Putamen (tissue), 1 donor: ENCODE results near the gene PRAMEF4.
"Not testable (repeated sequence)": the region's sequence is repeated elsewhere in the genome, so short reads cannot be mapped to it uniquely, and the experiment has no call there.

Experiments used
- DNase-seq: peaks from one replicate; pipeline ENCODE4 v3.0.0-alpha.2; 2016; ENCODE audit warnings: low spot score

Gene PRAMEF4

DNA sequence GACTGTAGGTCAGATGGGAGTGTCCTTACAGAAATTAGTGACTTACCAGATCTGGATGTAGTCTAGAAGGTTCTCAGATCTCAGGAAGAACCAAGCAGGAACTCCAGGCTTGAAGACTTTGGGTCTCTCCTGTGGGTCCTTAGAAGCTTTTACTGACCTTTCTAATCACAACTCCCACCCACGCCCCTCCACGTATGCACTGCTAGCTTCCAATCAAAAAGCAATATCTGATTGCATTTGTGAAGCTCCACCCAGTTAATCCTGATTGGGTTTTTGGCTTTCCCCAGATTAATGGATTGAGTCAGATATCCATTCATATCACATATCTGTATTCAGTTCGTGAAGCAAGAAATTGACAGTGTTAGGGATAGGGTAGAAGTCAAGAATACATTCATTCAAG, at the start of gene PRAMEF4:
PRAMEF4 (minus strand) TSS at position 101 of the 400 bp plus-strand sequence. CDS start 2,807 bp downstream, outside the sequence.
- not testable (repeated sequence) for DNase-seq

DNA sequence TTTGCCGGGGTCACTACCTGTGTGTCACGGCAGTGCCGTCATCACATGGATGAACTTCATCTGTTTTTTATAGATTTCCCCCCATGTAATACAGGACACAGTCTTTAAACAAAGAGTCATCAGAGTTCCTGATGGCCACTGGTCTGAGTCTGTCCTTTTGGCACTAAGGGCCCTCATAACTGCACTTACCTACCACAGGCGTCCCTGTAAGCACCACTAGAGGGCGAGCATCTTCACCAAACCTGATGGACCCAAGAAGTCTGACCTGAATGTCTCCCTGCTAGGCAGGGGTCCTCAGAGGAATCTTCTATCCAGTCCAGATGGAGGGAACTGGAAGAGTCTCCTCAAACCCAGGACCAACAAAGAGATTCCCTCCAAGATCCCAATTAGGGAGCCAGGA, 38.4 kb upstream of the PRAMEF4 start:
- DNase-seq, result not testable (repeated sequence)

DNA sequence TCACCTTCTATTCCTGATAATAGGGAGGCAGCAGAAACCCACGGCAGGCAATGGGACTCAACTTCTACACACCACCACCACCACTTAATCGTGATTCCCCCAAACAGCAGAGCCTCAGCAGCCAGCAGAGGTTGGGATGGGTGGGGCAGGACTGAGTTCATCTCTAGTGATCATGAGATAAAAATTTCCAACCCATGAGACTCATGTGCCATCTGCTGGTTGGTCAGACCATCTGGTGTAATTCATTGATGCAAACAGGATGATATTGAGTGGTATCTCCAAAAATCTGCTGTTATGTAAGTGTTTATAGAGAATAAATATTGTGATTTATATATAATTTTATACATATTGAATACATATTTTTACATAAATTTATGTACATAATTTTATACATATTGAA, 35.7 kb upstream of the PRAMEF4 start:
- DNase-seq, result not testable (repeated sequence)

- not testable (repeated sequence) for DNase-seq
Measured at GRCh38 chr1:12916310-12916709, 30.3 kb upstream of the PRAMEF4 start, which contains the start of gene PRAMEF7. Gene PRAMEF7, plus strand, starts transcription at chr1:12916610. Its CDS starts 1,083 bp downstream, at chr1:12917693.

DNA sequence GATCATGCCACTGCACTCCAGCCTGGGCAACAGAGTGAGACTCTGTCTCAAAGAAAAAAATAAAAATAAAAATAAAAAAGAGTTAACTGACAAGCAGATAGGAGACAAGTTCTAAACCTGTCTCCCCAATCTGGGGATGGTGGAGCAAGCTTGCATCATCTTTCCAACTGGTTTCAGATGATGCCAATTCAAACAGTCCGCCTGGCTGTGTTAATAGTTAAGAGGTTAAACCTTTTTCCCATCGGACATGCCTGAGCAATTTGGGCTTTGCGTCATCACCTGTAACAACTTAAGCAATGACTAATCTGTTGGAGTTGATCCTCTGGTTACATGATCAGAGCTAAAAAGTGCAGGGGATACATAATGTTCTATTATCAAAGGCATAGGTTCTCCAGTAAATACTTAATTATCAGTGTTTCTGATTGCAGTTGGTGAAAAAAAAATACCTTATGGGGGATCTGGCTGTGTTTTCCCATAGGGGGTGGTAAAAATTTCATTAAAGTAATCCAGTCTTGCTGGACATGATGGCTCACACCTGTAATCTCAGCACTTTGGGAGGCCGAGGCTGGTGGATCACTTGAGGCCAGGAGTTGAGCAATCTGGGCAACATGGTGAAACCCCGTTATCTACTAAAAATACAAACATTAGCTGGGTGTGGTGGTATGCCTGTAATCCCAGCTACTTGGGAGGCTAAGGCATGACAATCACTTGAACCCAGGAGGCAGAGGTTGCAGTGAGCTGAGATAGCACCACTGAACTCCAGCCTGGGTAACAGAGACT, 18.0 kb upstream of the PRAMEF4 start:
- DNase-seq, result not testable (repeated sequence)

DNA sequence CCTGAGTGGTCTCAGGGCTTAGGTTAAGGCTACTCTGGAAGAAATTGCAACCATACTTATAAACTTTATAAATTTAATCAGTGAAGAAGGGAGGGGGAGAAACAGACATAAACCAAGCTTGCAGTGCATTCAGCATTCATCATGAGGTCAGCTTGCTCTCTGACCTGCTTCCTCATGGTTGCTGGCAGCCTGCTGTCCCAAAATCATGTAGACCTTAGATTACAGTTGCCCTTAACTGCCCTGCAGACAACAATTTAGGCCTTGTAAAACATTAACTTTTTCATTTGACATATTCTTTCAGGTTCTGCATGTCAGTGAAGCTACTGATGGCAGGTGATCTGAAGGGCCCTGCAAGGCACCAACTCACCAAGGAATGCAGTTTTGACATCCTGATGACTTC, 13.2 kb upstream of the PRAMEF4 start:
- not testable (repeated sequence) for DNase-seq

DNA sequence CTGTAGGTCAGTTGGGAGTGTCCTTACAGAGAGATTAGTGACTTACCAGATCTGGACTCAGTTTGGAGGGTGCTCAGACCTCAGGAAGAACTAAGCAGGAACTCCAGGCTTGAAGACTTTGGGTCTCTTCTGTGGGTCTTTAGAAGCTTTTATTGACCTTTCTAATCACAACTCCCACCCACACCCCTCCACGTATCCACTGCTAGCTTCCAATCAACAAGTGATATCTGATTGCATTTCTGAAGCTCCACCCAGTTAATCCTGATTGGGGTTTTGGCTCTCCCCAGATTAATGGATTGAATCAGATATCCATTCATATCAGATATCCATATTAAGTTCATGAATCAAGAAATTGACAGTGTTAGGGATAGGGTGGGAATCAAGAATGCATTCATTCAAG, 12.2 kb upstream of the PRAMEF4 start, which contains the start of gene PRAMEF10:
PRAMEF10 (minus strand) TSS at position 101 of the 400 bp plus-strand sequence. CDS start 2,423 bp downstream, outside the sequence.
- not testable (repeated sequence) for DNase-seq

DNA sequence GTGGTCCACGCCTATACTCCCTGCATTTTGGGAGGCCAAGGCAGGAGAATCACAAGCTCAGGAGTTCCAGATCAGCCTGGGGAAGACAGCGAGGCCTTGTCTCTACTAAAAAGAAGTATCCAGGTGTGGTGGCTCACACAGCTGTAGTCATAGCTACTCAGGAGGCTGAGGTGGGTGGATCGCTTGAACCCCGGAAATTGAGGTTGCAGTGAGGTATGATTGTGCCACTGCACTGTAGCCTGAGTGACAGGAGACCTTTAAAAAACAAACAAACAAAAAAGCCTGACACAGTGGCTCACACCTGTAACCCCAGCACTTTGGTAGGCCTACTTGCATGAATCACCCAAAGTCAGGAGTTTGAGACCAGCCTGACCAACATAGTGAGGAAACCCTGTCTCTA, 7.5 kb downstream of the PRAMEF4 start:
- not testable (repeated sequence) for DNase-seq

GRCh38 chr1:12863131-12863880, 22.7 kb downstream of the PRAMEF4 start:
- not testable (repeated sequence) for DNase-seq

GRCh38 chr1:12856786-12857185, 29.2 kb downstream of the PRAMEF4 start, which contains the start of gene PRAMEF2:
Gene PRAMEF2, plus strand, starts transcription at chr1:12857086. Its CDS starts 1,924 bp downstream, at chr1:12859010.
- not testable (repeated sequence) for DNase-seq

GRCh38 chr1:12851779-12852178, 34.2 kb downstream of the PRAMEF4 start:
- DNase-seq, result no peak

DNA sequence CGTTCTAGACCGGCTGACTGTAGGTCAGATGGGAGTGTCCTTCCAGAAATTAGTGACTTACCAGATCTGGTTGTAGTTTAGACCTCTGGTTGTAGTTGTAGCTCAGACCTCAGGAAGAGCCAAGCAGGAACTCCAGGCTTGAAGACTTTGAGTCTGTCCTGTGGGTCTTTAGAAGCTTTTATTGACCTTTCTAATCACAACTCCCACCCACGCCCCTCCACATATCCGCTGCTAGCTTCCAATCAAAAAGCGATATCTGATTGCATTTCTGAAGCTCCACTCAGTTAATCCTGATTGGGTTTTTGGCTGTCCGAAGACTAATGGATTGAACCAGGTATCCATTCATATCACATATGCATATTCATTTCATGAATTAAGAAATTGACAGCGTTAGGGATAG, 37.4 kb downstream of the PRAMEF4 start, which contains the start of gene HNRNPCL1:
HNRNPCL1 (minus strand) TSS at position 101 of the 400 bp plus-strand sequence. CDS start 431 bp downstream, outside the sequence.
- DNase-seq, result not testable (repeated sequence)

DNA sequence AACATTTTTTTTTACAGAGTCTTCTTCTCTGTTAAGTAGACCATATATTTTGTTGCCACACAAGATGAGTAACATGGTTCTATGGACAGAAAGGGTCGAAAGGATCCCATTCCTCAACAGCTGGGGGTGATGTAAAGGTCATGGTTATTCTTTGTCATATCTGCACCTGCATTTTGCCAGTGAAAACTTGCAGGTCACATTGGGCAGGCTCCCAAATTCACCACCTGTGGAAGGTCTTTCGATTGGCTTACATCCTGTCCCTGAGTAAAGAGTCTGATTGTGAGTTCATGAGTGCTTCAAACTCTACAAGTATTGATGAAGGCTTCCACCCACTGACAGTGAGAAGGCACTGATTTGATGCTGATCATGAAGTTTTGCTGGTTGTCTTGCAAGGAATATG, 52.8 kb downstream of the PRAMEF4 start:
- not testable (repeated sequence) for DNase-seq

DNA sequence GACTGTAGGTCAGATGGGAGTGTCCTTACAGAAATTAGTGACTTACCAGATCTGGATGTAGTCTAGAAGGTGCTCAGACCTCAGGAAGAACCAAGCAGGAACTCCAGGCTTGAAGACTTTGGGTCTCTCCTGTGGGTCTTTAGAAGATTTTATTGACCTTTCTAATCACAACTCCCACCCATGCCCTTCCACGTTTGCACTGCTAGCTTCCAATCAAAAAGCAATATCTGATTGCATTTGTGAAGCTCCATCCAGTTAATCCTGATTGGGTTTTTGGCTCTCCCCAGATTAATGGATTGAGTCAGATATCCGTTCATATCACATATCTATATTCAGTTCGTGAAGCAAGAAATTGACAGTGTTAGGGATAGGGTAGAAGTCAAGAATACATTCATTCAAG, 54.7 kb downstream of the PRAMEF4 start, which contains the start of gene PRAMEF11:
PRAMEF11 (minus strand) TSS at position 101 of the 400 bp plus-strand sequence. CDS start 2,621 bp downstream, outside the sequence.
- DNase-seq, result not testable (repeated sequence)
